HG02870 (cell line): Measurements from ENCODE around the gene MTERF2.

ENCODE experiments used
- ATAC-seq: cut with Tn5 transposase; IDR thresholded peaks from one replicate; pipeline ENCODE4 v1.9.1; 2021; ENCODE audit warnings: mild to moderate bottlenecking, moderate library complexity; ENCODE audit not compliant: unreplicated experiment

The MTERF2 gene

DNA sequence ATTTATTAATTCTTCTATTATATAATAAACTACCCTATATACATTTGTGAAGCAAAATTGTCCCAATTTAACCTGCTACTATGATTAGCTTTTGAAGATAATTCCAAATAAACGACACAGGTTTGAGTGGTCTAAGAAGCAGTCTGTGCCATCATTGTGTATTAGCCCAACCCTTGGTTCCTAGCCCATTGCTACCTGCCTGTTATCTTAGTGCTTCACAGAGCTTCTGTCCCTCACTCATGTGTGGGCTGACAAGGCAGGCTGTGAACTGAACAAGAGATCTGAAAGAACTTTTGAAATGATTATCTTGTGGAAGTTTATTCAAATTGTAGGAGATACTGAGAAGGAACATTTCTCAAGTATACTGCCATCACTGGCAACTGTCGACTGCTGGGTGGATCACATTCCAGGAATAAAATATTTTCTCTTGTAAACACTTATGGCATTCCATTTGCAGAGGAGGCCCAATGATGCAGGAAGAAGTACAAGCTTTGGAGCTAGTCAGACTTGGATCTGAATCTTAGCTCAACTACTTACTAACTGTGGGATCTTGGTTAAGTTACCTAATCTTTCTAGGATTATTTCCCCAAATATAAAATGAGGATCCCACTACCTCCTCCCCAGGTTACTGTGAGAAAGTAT lies 7.8 kb upstream of the MTERF2 start:
- no peak for ATAC-seq

DNA sequence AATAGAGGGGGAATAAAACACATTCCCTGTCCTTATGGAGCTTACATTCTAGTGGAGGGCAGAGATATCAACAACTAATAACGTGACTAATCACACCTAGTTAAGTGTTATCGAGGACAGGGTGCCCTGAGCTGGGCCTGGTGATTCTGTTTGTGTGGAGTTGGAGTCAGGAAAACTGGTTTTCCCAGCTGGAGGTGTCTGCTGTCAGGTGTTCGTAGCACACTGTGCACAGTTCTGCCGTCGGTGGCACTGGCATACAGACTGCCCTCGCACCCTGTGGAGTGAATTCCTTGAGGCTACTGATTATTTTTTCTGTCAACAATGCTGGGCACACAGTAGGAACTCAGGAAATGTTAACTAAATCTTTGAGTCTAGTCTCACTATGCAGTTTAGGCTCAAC lies 900 bp upstream of the MTERF2 start:
- no peak for ATAC-seq

DNA sequence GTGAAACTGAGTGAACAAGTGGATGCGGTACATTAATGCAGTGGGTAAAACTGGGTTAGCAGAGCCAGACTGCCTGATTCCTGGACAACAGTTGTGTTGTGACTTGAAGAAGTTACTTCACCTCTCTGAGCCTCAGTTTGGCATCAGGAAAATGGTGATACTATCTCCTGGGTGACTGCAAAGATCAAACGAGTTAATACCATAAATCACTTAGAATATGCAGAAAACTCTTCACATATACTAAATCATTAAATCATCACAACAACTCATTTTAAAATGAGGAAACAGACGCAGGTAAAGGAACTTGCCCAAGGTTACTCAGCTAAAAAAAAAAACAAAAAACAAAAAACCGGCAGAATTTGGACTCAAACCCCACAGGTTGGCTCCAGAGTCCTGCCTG lies 811 bp downstream of the MTERF2 start:
- no peak for ATAC-seq

DNA sequence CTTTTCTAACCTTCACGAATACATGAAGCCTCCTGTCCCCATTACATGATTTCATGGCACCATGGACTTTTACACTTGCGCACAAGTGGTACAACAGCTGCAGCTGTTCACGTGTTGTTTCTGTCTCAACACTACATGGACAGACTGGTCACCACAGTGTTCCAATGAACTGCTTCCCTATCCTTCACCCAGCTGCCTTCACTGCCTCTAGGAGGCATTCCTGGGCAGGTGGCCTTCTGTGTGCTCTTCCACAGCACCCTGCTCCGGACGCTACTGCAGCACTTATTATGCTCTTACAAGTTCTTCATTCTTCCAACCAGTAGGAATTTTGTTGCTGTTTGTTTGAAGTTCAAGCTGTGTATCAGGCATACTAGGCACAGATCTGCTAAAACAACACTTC lies 1.5 kb downstream of the MTERF2 start:
- ATAC-seq, result no peak

DNA sequence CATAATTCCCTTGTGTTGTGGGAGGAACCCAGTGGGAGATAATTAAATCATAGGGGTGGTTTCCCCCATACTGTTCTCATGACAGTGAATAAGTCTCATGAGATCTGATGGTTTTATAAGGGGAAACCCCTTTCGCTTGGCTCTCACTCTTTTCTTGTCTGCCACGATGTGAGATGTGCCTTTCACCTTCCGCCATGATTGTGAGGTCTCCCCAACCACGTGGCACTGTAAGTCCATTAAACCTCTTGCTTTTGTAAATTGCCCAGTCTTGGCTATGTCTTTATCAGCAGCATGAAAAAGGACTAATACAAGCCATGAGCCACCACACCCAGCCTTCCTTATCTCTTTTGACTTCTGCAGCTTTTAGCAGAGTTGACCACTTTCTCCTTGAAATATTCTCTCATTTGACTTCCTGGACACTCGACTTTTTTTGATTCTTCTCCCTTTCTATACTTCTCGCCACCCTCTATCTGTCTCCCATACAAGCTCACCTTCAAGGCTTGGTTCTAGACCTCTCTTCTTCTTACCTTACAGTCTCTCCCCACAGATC lies 2.3 kb downstream of the MTERF2 start:
- no peak for ATAC-seq

DNA sequence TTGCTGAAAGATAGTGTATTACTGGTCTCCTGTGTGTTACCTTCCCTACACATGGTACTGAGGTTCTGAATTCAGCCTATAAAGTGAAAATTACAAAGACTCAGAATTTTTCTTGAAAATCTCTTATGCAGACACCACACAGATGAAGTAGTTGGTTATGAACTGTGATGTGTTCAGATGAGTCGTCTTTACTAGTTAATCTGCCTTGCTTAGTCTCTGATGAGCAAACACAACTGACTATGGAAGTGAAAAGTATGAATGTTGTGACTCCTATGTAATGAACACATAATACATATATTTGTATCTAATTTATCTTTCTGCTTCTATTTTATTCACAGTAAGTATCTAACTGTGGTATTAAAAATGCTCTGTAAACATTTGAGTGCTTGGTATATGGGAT lies 4.7 kb downstream of the MTERF2 start:
- ATAC-seq, result no peak

DNA sequence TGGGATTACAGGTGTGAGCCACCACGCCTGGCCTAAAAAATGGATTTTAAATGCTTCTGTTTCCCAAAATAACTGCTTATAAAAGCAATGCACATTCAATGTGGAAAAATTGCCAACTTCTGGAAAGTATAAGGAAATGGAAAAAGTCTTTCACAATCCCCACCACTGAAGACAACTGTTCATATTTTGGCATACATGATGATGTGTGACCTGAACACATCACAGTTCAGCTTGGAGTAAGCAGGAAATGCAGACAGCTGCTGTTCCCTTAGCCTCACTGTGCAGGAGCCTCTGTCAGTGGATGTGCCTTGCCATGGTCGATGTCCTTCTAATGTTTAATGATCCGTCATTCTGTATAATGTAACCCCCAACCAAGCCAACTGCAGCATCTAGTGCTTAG lies 5.2 kb downstream of the MTERF2 start:
- ATAC-seq, result no peak

DNA sequence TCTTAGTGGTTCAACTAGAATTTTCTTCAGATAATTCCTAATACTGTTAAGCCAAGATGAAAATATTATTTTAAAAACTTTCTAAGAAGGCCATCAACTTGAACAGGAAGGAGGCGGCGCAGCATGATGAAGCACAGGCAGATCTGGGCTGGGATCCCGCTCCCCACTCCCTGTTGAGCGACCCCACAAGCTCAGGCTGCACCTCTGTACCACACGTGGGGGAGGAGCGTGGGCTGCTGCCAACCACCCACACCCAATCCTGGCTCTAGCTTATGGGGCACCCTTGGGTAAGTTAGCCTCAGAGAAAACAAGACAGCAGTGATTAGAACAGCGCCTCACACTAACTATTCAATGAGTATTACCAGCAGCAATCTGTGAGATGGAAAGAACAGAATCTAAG lies 6.0 kb downstream of the MTERF2 start:
- ATAC-seq, result no peak

DNA sequence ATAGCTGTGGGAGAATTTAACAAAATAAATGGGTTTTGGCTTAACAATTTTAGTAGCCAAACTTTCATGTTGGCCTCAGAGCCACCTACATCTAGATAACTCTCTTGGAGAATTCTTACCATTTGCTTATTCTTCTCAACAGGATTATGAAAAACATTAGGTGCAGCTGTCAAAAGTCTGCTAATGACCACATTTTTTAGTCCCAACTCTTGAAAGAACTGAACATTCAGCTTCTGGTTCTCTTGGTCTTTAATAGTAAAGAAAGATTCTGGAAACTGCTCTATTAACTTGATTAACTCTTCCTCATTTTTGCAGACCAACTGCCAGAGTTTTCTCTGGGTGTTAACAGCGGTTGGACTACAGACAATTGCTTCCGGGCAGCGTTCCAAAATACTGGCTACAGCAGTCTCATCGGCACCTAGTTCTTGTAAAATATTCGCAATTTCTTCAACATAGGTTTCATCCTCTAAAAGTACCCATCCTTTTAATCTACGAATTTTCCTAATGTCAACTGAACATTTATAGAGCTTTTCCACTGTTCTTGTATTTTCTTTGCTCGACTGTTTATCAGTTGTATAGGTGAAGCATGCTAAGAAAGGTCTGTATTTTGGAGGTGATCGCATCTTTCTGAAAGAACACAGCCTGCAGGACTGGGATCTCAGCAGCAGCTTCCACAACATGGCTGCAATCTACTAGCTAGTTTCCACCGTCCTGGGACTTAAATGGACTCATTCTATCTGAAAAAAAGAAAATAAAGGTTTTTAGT lies 8.7 kb downstream of the MTERF2 start:
- no peak for ATAC-seq

DNA sequence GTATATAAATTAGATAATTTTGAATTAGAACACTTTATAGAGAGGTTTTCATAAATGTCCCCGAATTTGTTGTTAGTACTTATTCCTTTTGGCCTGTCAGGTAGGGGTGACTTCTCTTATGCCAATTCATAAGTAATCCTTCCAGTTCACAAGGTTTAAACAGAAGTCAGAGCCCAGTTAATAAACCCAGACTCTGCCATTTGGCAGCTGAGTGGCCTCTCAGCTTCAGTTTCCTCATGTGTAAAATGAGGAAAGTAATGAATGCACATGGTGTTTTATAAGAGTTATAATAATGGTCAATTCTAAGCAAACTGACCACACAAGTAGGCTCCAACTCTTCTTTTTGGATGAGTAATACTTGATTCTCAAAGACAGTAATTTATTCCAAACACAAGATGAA lies 10.3 kb downstream of the MTERF2 start:
- ATAC-seq, result no peak

DNA sequence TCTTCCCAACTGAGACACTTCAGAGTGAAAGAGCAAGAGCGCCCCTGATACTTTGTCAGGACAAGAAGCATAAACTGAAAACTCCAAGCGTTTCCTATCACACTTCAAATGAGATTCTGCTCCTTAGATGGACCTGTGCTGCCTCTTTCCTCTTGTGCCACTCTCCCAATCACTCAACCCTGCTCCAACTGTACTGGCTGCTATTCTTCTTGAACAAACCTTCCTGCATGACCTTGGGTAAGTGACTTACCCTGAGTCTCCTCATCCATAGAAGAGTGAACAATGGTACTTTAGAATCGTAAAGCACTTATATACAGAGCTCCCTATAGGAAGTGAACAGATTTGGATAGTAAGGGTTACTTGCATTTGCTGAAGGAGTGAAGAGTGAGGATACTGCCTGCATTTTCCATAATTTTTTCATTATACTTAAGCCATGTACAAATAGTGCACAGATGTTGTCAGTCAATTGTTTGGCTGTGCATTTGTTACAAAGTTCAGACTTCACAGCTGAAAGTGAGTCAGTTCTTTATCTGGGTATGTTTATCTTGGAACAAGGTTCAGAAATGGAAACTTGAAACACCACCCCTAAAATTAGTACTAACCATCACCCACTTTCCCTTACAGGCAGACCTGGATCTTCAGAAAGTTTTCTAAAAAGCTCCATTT lies 10.8 kb downstream of the MTERF2 start:
- no peak for ATAC-seq

DNA sequence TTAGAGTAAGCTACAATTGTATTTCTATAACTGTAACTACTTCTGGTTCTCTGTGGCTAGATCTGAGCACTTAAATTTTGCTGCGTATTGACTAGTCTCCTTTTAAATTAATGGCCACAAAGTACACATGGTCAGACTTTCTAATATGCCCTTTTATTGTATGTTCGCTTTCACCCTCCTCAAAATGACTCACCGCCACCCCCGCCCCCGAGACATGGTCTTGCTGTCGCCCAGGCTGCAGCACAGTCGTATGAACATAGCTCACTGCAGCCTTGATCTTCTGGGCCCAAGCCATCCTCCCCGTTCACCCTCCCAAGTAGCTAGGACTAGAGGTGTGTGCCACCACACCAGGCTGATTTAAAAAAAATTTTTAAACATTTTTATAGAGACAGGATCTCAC lies 11.8 kb downstream of the MTERF2 start:
- ATAC-seq, result no peak

DNA sequence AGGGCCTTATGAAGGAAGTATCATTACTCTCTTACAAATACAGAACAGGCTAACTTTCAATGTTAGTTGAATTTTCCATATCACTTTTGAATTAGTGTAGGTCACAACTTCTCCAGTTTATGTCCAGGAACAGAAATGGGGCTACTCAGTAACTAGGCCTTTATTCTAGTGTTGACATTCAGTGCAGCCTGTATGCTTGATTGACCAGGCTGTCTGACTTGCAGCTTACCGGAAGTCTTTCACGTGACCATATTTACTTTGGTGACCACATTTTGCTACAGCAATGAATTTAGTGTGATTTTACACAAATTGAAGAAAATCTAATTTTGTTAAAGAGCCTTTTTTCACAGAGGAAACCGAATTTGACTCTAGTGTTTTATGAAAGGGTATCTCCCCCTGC lies 12.4 kb downstream of the MTERF2 start:
- peak; percentile 76 for ATAC-seq

DNA sequence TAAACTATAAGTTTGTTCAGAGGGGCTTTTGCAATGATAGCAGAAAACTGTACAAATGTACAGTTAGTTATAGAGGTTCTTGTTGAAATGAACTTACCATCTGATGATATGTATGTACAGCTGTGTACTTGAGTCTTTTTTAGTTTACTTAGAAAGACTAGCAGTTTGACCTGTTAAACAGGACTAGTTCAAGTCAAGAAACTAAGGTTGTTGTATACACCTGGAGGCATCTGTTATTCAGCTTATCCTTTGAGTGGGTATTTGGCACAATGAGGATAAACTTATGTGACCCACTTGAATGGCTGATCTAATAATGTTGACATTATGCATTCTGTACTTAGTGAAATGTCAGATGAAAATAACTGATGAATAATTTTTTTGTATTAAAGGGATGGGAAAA lies 13.4 kb downstream of the MTERF2 start:
- ATAC-seq, result no peak

DNA sequence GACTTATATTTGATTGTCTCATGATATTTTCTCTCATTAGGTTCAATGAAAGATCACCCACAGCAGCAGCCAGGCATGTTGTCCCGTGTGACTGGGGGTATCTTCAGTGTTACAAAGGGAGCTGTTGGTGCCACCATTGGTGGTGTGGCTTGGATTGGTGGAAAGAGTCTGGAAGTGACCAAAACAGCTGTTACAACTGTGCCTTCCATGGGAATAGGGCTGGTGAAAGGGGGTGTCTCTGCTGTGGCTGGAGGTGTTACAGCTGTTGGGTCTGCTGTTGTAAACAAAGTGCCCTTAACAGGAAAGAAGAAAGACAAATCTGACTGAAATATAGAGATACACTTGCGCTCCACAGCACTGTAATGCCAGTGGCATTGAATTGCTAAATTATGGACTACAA lies 15.9 kb downstream of the MTERF2 start:
- no peak for ATAC-seq

DNA sequence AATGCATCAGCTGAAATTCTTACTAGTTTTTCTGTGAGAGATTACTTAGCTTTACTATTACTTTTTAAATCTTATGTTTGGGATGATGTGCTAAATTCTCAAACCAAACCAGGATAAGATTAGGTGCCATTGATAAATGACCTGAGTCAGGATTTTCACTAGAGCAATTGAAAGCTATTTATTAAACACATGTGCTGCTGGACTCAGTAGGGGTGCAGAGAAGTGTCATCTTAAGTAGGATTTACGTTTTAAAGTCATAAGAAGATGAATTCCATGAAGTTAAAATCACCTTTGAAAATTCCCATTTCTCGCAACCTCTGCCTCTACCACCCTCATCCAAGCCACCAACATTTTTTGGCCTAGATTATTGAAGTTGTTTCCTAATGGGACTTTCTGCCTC lies 22.4 kb downstream of the MTERF2 start:
- no peak for ATAC-seq

DNA sequence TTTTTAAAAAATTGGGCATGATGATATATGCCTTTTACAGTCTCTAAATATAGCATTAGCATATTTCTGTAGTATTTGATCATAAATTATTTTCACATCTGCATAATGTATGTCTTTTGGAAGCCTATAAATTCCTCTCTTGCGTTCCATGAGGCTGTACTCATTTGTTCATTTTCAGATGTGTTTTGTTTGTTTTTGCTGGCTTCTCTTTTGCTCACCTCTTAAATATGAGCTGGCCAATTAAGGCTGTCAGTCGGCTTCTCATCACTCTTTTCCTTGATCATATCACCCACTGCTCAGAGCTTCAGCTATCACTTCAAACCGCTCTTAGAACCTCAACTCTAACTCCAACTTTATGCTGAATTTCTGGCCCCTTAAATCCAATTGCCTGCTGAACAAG lies 24.7 kb downstream of the MTERF2 start:
- ATAC-seq, result no peak

DNA sequence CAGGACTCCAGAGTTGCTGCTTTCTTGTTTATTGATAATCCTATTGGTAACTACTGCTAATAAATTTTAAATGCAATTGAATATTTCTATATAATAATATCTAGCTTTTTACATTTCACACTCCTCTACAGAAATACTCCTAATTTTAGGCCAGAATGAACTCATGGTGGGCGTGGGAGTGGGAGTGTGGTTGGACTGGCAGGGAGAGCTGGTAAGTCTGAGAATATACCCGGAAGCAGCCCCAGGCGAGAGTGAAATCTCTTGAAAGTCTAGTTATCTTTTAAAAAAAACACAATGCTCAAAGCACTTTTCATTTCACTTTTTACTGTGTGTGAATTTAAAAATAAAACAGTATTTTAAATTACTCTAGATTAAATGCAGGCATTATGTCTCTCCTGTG lies 26.5 kb downstream of the MTERF2 start:
- no peak for ATAC-seq

DNA sequence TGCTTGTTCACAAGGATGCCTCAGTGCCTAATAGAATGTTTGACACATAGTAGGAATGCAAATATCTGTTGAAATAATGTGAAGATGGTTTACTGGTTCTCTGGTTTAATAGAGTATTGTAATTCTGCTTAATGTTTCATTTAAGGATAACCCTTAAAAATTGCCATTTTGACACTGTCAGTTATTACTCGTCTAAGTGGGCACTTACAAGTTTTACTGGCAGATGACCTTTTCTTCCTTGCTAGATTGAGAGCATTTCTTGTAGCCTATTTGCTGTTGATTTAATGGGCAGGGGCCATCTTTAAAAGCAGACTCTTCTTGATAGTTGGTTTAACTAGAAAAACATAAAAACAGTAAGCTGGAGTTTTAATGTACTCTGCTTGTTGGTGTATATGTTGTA lies 29.4 kb downstream of the MTERF2 start:
- ATAC-seq, result no peak

DNA sequence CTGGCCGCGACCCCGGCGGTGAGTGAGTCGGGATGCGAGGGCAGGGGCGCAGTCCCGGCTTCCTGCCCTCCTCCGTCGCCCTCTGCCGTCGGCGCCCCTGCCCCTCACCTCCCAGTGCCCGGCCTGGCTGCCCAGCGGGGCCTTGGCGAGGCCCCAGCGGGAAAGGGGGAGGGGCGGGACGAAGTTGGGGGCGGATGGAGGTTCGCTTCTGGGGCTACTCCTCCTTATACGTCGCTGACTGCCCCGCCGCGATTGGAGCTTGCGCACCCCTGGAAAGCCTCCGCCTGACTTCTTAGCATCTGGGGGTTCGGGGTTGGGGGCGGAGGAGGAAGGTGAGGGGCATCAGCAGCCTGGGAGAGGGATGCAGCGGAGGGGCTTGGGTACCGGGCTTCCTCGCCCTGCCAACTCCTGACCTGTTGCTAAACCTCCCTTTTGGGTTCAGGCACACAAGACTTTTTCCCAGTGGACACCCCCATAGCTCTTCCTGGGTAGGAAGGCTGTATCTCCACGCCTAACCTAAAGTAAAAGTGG lies 30.8 kb downstream of the MTERF2 start:
- ATAC-seq, result peak; percentile 28

DNA sequence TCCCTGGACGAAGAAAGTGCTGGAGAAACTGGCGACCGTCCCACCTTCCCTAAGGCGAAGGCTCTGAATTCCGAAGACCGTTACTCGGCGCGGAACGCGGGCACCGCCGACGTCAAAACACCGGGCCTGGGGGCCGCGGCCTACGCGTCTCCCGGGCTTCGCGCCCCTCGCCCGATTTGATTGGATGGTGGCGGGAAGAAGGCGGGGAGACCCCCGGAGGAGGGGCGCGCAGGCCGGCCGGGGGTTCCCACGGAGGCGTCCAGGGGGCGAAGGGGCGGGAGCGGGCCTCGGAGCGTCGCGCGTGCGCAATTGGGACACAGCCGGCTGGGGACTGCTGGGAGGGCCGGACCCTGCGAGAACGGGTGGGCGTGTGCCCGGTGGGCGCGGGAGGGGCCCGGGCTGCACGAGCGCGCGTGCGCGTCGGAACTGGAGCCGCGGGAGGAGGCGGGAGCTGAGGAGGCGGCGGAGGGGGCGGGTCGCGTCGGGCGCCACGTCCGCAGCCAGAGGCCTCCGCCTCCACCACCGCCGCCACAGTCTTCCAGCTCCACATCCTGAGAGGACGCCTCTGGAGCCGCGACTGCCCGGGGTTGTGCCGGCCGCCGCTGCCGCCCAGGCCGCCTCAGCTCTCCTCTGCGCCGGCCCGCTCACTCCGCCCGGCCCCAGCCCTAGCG lies 31.4 kb downstream of the MTERF2 start, which contains the start of gene TMEM263:
Gene TMEM263, plus strand, starts transcription at position 531 of the 671 bp plus-strand sequence. CDS start 11,210 bp downstream, outside the sequence.
- peak; percentile 73 for ATAC-seq
